Inferior parietal cortex (tissue), 1 donor: ENCODE results near the gene MAP3K7CL.

Source experiments
- DNase-seq: peaks from one replicate; pipeline ENCODE4 v3.0.0-alpha.2; 2016; ENCODE audit errors: extremely low spot score

Gene MAP3K7CL

DNA sequence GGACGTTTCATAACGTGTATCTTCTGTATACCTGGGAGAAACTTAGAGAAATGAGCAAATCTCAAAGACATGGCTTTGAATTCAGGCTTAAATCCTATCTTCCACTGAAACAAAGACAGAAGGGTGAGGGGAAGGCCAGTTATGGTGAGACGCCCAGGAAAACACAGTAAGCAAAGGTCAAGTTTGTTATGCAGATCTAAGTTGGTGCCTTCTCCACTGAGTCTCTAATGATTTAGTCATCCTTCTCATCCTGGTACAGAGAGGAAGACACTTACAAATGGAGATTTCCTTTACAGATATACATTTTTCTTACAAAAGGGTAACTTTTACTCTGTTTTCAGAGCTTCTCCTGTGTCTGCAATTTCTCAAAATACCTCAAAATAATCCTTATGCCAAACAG lies 64.4 kb downstream of the MAP3K7CL start:
- DNase-seq: no peak

GRCh38 chr21:29195981-29196669 lies 65.7 kb downstream of the MAP3K7CL start:
- DNase-seq: peak; percentile 29

DNA sequence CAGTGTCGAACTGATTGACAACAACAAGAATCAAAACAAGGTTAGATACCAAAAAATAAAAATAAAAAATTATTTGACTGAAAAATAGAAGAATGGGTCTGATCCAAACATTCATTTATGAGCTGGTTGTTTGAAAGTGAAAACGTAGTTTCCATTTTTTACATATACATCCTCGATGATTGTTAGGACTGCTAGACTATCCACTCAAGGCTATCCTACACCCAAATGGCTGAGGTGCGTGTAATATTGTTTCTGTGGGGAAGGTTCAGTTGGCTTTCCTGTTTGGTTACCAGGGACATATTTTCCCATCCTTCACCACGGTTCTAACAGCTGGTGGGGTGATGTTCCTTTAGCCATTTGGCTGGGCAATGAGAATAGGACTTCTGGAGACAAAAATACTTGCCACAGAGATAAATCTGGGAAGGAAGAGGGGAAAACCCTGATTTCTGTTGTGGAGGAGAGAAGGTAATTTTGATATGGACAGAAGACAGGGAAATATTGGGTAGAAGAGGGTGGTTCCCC lies 66.3 kb downstream of the MAP3K7CL start:
- no peak for DNase-seq

DNA sequence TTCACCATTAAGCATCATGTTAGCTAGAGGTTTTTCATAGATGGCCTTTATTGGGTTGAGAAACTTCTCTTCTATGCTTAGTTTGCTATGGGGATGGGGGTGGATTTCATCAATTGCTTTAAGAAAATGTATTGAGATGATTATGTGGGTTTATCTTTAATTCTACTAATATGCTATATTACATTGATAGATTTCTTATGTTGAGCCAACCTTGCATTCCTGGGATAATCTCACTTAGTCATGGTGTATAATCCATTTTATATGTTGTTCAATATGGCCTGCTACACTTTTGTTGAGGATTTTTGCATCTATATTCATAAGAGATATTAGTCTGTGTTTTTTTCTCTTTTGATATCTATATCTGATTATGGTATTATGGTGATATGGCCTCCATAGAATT lies 70.7 kb downstream of the MAP3K7CL start:
- no peak for DNase-seq

GRCh38 chr21:29205009-29205408 lies 74.6 kb downstream of the MAP3K7CL start:
- no peak for DNase-seq

GRCh38 chr21:29205988-29206387 lies 75.5 kb downstream of the MAP3K7CL start:
- DNase-seq: no peak

- DNase-seq: no peak
Observed at GRCh38 chr21:29206445-29206844, 76.0 kb downstream of the MAP3K7CL start.

GRCh38 chr21:29207201-29207600 lies 76.8 kb downstream of the MAP3K7CL start:
- DNase-seq: no peak

GRCh38 chr21:29208044-29208681 lies 77.7 kb downstream of the MAP3K7CL start:
- no peak for DNase-seq

GRCh38 chr21:29208682-29209059 lies 78.2 kb downstream of the MAP3K7CL start:
- DNase-seq: no peak

DNA sequence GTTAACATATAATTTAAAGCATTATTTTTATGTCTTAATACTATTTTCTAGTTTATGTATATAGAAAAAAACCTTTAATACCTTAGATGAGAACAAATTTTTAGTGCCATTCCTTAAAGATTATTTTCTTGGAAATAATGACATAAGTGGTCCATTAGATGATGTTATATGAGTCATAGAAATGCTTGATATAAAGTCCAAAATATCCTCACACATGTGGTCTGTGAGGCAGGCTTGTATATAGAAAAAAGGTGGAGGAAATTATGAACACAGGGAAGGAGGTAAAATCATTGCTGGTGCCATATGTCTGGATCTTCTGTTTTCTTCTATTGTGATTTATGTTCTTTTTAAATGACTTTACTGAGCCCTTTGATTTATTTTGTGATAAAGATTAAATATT lies 79.3 kb downstream of the MAP3K7CL start:
- DNase-seq: no peak

DNA sequence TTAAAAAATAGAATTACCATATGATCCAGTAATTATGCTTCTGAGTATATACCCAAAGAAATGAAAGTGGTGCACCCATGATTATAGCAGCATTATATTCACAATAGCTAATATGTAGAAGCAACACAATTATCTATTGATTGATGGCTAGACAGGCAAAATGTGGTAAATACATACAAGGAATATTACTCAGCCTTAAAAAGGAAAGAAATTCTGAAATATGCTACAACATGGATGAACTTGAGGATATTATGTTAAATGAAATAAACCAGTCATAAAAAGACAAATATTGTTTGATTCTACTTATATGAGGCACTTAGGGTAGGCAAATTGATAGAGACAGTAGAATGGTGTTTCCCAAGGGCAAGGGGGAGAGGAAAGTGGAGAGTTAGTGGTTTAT lies 80.8 kb downstream of the MAP3K7CL start:
- DNase-seq: no peak

- no peak for DNase-seq
Observed at GRCh38 chr21:29212446-29212845, 82.0 kb downstream of the MAP3K7CL start.

DNA sequence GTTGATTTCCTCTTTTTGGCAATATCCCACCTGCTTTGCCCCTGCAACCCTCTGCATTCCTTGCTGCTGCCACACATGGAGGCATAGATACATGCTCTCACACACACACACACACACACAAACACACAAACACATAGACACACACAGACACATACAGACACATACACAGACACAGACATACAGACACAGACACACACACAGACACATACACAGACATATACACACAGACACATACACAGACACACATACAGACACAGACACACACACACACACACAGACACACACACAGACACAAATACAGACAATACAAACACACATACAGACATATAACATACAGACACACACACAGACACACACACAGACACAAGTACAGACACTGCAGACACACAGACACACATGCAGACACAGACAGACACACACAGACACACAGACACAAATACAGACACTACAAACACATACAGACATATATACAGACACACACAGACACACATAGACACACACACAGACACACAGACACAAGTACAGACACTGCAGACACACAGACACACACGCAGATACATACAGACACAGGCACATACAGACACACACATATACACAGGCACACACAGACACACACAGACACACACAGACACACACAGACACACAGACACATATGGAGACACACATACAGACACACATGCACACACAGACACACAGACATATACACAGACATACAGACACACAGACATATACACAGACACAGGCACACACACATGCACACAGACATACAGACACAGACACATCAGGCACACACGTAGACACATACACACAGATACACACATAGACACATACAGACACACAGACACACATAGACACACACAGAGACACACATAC lies 83.3 kb downstream of the MAP3K7CL start:
- no peak for DNase-seq

GRCh38 chr21:29215709-29216108 lies 85.3 kb downstream of the MAP3K7CL start:
- DNase-seq: no peak

- DNase-seq: no peak
Observed at GRCh38 chr21:29217818-29218291, 87.4 kb downstream of the MAP3K7CL start.

DNA sequence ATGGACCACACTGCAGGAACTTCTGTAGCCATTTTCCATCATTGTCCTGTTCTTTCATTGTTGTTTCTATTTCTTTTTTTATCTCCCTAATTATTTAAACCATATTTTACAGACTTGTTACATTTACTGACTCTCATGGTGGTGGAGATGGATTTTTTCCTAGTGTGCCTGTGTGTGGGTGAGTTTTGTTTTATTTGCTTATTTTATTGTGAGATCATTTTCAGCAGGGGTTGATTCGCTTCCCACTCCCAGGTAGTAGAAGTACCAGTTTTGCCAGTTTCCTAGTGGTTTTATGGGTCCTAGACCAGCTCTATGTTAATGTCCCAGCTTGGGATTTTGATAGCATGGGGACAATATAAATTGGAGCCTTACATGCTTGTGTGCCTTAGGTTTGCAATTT lies 88.3 kb downstream of the MAP3K7CL start:
- DNase-seq: no peak

DNA sequence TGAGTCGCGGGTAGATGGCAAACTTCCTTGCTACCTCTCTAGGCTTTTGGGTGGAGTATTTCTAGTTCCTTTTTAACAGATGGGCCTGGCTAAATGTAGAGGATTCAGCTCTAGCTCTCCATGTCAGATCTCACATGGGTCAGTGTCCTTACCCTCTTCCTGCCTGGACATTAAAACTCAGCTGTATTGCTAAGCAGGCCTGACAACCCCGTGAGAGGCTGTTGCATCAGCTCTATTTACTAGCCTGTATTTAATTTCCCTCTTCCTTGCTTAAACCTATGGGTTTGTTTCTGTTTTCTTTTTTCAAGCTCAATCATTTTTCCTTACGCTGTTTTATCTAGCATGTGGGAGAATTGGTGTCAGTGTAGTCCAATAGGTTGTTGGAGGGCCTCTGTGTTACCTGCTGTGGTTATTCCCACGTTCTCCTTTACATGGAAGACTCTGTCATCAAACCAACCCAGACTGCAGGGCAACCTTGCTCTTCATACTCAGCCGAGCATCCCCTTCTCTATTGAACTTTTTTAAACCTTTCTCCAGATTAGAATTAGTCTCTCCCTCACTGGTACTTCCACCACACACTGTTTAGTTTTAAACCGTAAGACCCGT lies 88.8 kb downstream of the MAP3K7CL start:
- no peak for DNase-seq

- DNase-seq: no peak
Observed at GRCh38 chr21:29221253-29221744, 90.9 kb downstream of the MAP3K7CL start.

GRCh38 chr21:29224006-29224405 lies 93.6 kb downstream of the MAP3K7CL start:
- DNase-seq: no peak
